ENCODE results near the gene LRRC8C. TPM values are rescaled to one million over a fixed set of nuclear protein-coding genes. Genes with fewer than 3 reads are reported as not detected.

LRRC8C gene
- total RNA-seq, 4 donors from 2014 or later = 4.3 to 6.2 (median 5.7) TPM

- DNase-seq (ENCODE audit: low spot score in 2 of 2) = no peak
- no peak for TF ChIP-seq CTCF (IDR thresholded peaks at IDR 0.05)
- no peak for TF ChIP-seq POLR2A (IDR thresholded peaks at IDR 0.05)
- no peak overlapping the region for H3K4me3 ChIP-seq (ENCODE audit: low read depth, poor library complexity, severe bottlenecking)
- WGBS, 2 donors = 75 to 86% methylated on average over 3 of the region's 3 CpGs
- intact Hi-C loops (cut with DNase I; ENCODE audit: low total_unique reads) = loop anchor here (5.0 to 10.0 kb wide), 2 partner anchors 123 to 164 kb away; no protein-coding TSS in a partner anchor
Observed at GRCh38 chr1:89600451-89601224, 32.3 kb upstream of the LRRC8C start.

GRCh38 chr1:89602871-89603404, 30.0 kb upstream of the LRRC8C start:
- WGBS, 2 donors = 66 to 67% methylated on average over 6 of the region's 6 CpGs
- H3K4me3 ChIP-seq (ENCODE audit: low read depth, poor library complexity, severe bottlenecking) = no peak overlapping the region
- intact Hi-C loops (cut with DNase I; ENCODE audit: low total_unique reads) = loop anchor here (5.0 to 10.0 kb wide), 2 partner anchors 126 to 162 kb away; no protein-coding TSS in a partner anchor
- DNase-seq (ENCODE audit: low spot score in 2 of 2) = no peak
- TF ChIP-seq POLR2A (IDR thresholded peaks at IDR 0.05) (no peak), CTCF (IDR thresholded peaks at IDR 0.05) (no peak)

GRCh38 chr1:89603651-89604413, 29.1 kb upstream of the LRRC8C start:
- intact Hi-C loops (cut with DNase I; ENCODE audit: low total_unique reads) = loop anchor here (5.0 to 10.0 kb wide), 2 partner anchors 127 to 161 kb away; no protein-coding TSS in a partner anchor
- no peak for TF ChIP-seq POLR2A (IDR thresholded peaks at IDR 0.05)
- WGBS, 2 donors = 52 to 54% methylated on average over 4 of the region's 4 CpGs

GRCh38 chr1:89604414-89604735, 28.5 kb upstream of the LRRC8C start:
- TF ChIP-seq CTCF (IDR thresholded peaks at IDR 0.05) (no peak), POLR2A (IDR thresholded peaks at IDR 0.05) (no peak)
- H3K4me3 ChIP-seq (ENCODE audit: low read depth, poor library complexity, severe bottlenecking) = no peak overlapping the region
- 80 to 81% methylated on average over 3 of the region's 3 CpGs for WGBS, 2 donors
- intact Hi-C loops (cut with DNase I; ENCODE audit: low total_unique reads) = loop anchor here (5.0 to 10.0 kb wide), 2 partner anchors 127 to 160 kb away; no protein-coding TSS in a partner anchor
- no peak for DNase-seq (ENCODE audit: low spot score in 2 of 2)

More at GRCh38 chr1:89603651-89604413, 29.1 kb upstream of the LRRC8C start:
- DNase-seq (ENCODE audit: low spot score in 2 of 2) = no peak
- no peak overlapping the region for H3K4me3 ChIP-seq (ENCODE audit: low read depth, poor library complexity, severe bottlenecking)

- intact Hi-C loops (cut with DNase I; ENCODE audit: low total_unique reads) = loop anchor here (10.0 kb wide), 1 partner anchor 159 kb away; no protein-coding TSS in a partner anchor
- TF ChIP-seq POLR2A (IDR thresholded peaks at IDR 0.05) = no peak
- no peak for TF ChIP-seq CTCF (IDR thresholded peaks at IDR 0.05)
- H3K4me3 ChIP-seq (ENCODE audit: low read depth, poor library complexity, severe bottlenecking) = no peak overlapping the region
- no peak for DNase-seq (ENCODE audit: low spot score in 2 of 2)
- WGBS, 2 donors = 77 to 81% methylated on average over 2 of the region's 2 CpGs
Observed at GRCh38 chr1:89605692-89606091, 27.2 kb upstream of the LRRC8C start.
